GM12892 (cell line): ENCODE results near the gene FHL3.

Experiments used
- POLR2A ChIP-seq: IDR thresholded peaks from 2 replicates; pipeline ENCODE4 v1.6.1; 2011; ENCODE audit warnings: low read depth, low read length, control low read depth
- POLR2AphosphoS5 ChIP-seq: IDR thresholded peaks from 2 replicates; pipeline ENCODE4 v1.6.1; 2011; ENCODE audit warnings: low read depth, low read length, control low read depth
- TAF1 ChIP-seq: IDR thresholded peaks from 2 replicates; pipeline ENCODE4 v1.6.1; 2011; ENCODE audit warnings: low read depth, mild to moderate bottlenecking, control low read depth, low read length, borderline replicate concordance

DNA sequence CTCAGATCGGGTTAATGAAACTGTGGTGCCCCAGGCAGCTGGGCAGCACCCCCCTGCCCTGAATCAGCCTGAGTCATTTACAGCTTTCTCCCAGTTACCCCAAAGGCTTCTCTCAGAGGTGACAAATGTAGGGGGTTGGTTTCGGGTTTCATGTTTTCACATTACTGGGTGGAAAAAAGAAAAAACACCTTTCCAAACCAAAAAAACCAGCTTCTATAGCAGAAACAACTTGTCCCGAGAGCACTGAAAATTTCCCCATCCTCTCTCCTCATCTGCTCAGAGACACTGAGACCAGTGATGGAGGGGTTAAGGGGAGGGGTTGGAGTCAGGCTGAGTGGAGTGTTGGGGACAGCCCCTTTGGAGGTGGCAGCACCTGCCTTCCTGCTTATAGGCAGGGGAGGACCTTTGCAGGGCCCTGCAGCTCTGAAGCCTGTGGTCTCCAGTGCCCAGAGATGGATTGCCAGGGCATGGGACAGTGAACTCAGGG lies 22.8 kb upstream of the FHL3 start:
- TF ChIP-seq POLR2A, result 0 out of 2 replicates have a peak, but pooled peaks have one; percentile 24
- no peak; the same call in 1 of the 2 replicates for TF ChIP-seq POLR2AphosphoS5
- TF ChIP-seq TAF1, result peak; percentile 34; the same call in 1 of the 2 replicates
